Uterine smooth muscle cell (primary cell): ENCODE results near the gene RANBP2. TPM values are rescaled to one million over a fixed set of nuclear protein-coding genes. Genes with fewer than 3 reads are reported as not detected.

Experiments used
- total RNA-seq: library from RNA; depleted of rRNA; stranded (reverse); fragments of >200 nt; gene quantifications from 2 replicates; pipeline ENCODE4 v1.2.3, GENCODE V29; 2014

RANBP2 gene
- total RNA-seq: 82.9 and 91.4 TPM in 2 replicates

DNA sequence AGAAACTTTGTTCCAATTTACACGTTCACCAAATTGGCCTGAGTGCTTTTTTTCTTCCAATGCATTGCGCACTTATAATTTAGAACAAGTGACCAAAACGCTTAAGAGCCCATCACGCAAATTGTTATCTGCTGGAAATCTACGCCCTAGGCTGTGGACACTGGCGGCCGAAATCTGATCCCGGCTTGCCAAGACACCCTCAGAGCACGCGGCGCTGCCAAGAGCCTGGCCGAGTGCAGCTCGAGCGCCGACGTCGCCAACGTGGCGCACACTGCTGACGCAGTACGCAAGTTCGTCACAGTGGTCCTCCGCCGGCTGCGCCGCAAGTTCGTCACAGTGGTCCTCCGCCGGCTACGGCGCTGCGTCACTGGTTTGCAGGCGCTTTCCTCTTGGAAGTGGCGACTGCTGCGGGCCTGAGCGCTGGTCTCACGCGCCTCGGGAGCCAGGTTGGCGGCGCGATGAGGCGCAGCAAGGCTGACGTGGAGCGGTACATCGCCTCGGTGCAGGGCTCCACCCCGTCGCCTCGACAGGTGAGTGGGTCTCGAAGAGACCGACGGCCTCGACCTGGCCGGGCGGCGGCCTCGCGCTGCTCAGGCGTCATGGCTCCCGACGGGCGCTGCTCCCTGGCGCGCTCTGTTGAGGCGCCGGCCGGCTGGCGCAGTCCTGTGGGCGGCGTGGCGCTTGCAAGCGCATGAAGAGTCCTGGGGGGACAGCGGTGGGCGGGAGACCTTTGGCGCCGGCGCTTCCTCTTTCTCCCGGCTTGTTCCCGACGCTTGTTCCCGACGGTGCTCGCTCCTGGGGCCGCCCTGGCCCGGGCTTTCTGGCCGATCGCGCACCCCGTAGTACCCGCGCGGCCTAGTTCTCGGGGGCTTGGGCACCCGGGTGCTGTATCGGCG, at the start of gene RANBP2:
RANBP2 (plus strand) TSS at position 334 of the 896 bp plus-strand sequence; CDS start at position 459, 125 bp downstream.

DNA sequence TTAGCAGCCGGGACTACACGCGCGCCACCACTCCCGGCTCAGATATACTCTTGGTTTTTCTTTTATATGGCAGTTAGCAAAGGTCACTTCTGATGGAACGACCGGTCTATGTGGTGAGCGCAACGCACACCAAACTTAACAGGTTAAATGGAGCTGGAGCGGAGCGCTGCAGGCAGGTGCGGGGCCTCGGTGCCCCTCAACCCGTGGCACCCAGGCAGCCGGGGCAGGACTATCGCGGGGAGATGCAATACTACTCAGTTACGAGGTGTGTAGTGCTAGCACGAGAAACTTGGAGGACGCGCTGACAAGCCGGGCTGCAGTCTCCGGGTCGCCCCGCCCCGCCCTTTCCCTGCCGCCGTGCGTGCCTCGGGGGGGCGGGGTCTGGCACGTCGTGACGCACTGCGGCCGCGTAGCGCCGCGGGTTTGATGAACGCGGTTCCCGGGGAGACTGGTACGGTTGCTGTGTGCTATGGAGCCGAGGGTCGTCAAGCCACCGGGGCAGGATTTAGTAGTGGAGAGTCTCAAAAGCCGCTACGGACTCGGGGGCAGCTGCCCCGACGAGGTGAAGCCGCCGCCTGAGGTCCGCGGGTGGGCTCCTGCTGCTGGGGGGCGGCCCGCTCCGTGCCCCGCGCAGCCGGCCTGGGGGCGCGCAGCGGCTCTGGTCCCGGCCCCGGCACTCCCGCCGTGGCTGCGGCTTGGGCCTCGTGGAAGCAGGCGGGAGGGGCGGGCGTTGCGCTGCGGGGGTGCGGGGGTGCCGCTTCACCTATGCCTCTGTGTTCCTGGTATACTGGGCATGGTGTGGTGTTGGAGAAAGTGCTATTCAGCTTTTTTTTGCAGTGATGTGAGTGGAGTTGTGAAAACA, 67.3 kb downstream of the RANBP2 start, which contains the start of gene CCDC138:
CCDC138 (plus strand) TSS at position 418 of the 862 bp plus-strand sequence; CDS start at position 470, 52 bp downstream.

Other genes with a start within 250 kb of the RANBP2 start
- 99.1 and 142 TPM in 2 replicates for gene LIMS1, start 185.0 kb upstream of the RANBP2 start, total RNA-seq
- 4.2 and 7.4 TPM in 2 replicates for gene CCDC138, start 67.3 kb downstream of the RANBP2 start, total RNA-seq